Activated T-cell treated with anti-CD3 and anti-CD28 coated beads for 4 hours (primary cell): ENCODE data around the gene MBD3L3.
"Not testable (repeated sequence)": the region's sequence is repeated elsewhere in the genome, so short reads cannot be mapped to it uniquely, and the experiment has no call there.

Experiments
- DNase-seq: peaks from one replicate; pipeline ENCODE4 v3.0.0-alpha.2; 2020

The MBD3L3 gene

GRCh38 chr19:7063339-7063738, 4.9 kb upstream of the MBD3L3 start:
- no peak for DNase-seq

- not testable (repeated sequence) for DNase-seq
Observed at GRCh38 chr19:7059977-7060376, 1.5 kb upstream of the MBD3L3 start.

GRCh38 chr19:7056371-7056770, 2.1 kb downstream of the MBD3L3 start:
- not testable (repeated sequence) for DNase-seq

- DNase-seq = not testable (repeated sequence)
Observed at GRCh38 chr19:7055679-7056078, 2.8 kb downstream of the MBD3L3 start.

GRCh38 chr19:7054635-7055368, 3.7 kb downstream of the MBD3L3 start:
- not testable (repeated sequence) for DNase-seq

GRCh38 chr19:7052896-7053295, 5.6 kb downstream of the MBD3L3 start:
- DNase-seq = not testable (repeated sequence)

GRCh38 chr19:7051421-7051820, 7.1 kb downstream of the MBD3L3 start:
- not testable (repeated sequence) for DNase-seq

GRCh38 chr19:7049021-7049420, 9.5 kb downstream of the MBD3L3 start, which contains the start of gene MBD3L2:
Gene MBD3L2, plus strand, starts transcription at chr19:7049321. Its CDS starts 53 bp downstream, at chr19:7049374.
- DNase-seq = not testable (repeated sequence)

- not testable (repeated sequence) for DNase-seq
Observed at GRCh38 chr19:7041563-7041962, 16.9 kb downstream of the MBD3L3 start.

GRCh38 chr19:7040079-7040478, 18.4 kb downstream of the MBD3L3 start, which contains the start of gene MBD3L4:
Gene MBD3L4, minus strand, starts transcription at chr19:7040179. Its CDS starts 35 bp downstream, at chr19:7040144.
- DNase-seq = not testable (repeated sequence)

- DNase-seq = not testable (repeated sequence)
Observed at GRCh38 chr19:7030278-7030677, 28.2 kb downstream of the MBD3L3 start, which contains the start of gene MBD3L5. Gene MBD3L5, plus strand, starts transcription at chr19:7030578. Its CDS starts 34 bp downstream, at chr19:7030612.

- not testable (repeated sequence) for DNase-seq
Observed at GRCh38 chr19:7028790-7029189, 29.7 kb downstream of the MBD3L3 start.

- DNase-seq = not testable (repeated sequence)
Observed at GRCh38 chr19:7021331-7021730, 37.1 kb downstream of the MBD3L3 start, which contains the start of gene MBD3L2B. Gene MBD3L2B, minus strand, starts transcription at chr19:7021431. Its CDS starts 34 bp downstream, at chr19:7021397.

GRCh38 chr19:7018828-7019227, 39.6 kb downstream of the MBD3L3 start:
- no peak for DNase-seq

GRCh38 chr19:7013678-7014077, 44.8 kb downstream of the MBD3L3 start:
- DNase-seq = no peak

GRCh38 chr19:7010722-7011593, 47.5 kb downstream of the MBD3L3 start:
- DNase-seq = no peak

- no peak for DNase-seq
Observed at GRCh38 chr19:7007859-7008258, 50.6 kb downstream of the MBD3L3 start.
